GM18520 (cell line): Measurements from ENCODE around the gene GRIK4.
"Not testable (repeated sequence)": the region's sequence is repeated elsewhere in the genome, so short reads cannot be mapped to it uniquely, and the experiment has no call there.

Experiments
- ATAC-seq: cut with Tn5 transposase; IDR thresholded peaks from one replicate; pipeline ENCODE4 v1.9.1; 2021; ENCODE audit not compliant: unreplicated experiment

The GRIK4 gene

GRCh38 chr11:120773501-120774031 is 262.0 kb downstream of the GRIK4 start:
- ATAC-seq, result peak; percentile 83

DNA sequence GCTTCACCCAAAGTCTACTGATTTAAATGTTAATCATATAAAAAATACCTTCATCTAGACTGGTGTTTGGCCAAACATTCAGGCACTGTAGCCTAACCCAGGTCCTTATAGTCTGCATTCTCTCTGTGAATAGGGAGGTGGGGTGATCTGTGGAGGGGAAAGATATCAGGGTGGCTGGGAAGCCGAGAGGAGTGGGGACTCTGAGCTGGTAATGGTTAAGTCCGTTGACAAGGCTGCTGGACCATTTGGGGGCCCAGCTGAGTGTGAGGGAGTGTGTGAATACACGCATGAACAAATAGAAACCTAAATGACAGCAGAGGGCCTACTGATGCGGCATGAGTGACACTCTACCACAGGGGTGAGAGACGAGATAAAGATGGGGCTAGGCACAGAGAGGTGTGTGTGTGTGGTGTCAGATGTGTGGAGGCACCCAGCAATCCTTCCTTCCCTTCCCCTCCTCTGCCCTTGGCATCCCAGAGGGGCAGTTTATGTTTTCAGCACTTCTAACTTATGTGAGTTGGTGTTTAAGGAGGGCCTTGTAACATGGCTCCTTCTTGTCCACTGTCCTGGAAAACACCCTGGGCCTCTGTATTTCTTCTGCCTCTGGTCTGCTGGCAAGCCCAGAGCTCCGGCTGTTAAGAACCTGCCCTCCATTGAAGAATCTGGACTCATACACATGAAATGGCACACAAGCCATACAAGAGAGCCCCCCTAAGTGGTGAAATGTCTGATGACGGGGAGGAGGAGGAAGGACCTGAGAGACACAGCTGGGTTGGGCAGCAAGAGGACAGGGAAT is 263.2 kb downstream of the GRIK4 start:
- ATAC-seq, result no peak

GRCh38 chr11:120775986-120776951 is 264.7 kb downstream of the GRIK4 start:
- ATAC-seq, result no peak

- ATAC-seq, result no peak
These were observed 267.3 kb downstream of the GRIK4 start for GRCh38 chr11:120778685-120779490.

DNA sequence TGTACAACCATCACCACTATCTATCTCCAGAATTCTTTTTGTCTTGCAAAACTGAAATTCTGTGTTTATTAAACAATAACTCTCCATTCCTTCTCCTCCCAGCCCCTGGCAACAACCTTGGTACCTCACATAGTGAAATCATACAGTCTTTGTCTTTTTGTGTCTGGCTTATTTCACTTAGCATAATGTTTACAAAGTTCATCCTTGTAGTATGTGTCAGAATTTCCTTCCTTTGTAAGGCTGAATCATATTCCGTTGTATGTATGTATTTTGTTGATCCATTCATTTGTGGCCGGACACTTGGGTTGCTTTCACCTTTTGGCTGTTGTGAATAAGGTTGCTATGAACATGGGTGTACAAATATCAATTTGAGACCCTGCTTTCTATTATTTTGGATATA is 268.7 kb downstream of the GRIK4 start:
- ATAC-seq, result no peak

GRCh38 chr11:120781486-120782120 is 270.1 kb downstream of the GRIK4 start:
- no peak for ATAC-seq

DNA sequence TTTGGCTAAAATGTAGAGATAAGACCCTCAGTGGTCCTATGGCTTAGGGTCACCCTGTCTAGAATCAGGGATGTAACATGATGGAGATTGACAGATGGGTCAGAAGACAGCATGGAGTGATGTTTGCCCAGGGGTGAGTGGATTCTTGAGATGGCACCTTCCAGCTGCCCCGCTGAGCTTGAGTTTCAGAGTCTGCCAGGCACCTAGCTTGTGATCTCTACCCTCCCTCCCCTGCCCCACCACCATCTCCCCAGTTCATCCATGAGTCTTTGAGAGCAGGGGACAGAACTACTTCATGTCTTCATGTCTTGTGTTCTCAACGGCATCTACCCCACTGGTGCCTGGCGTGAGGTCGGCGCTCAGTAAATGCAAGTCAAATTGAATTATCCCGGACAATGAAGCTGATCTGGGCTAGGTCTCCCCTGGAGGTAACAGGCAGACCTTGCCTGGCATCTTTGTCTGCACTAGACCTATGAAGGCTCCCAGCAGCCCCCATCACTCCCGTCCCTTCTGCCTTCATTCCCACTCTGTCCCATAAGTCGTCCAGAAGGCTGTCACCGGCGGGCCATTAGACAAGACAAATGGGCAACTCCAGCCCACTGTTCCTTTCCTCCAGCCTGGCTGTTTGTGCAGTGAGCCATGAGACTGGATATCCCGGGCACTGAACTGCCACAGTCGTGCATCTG is 273.2 kb downstream of the GRIK4 start:
- ATAC-seq, result no peak

GRCh38 chr11:120785576-120785975 is 274.0 kb downstream of the GRIK4 start:
- ATAC-seq, result no peak

DNA sequence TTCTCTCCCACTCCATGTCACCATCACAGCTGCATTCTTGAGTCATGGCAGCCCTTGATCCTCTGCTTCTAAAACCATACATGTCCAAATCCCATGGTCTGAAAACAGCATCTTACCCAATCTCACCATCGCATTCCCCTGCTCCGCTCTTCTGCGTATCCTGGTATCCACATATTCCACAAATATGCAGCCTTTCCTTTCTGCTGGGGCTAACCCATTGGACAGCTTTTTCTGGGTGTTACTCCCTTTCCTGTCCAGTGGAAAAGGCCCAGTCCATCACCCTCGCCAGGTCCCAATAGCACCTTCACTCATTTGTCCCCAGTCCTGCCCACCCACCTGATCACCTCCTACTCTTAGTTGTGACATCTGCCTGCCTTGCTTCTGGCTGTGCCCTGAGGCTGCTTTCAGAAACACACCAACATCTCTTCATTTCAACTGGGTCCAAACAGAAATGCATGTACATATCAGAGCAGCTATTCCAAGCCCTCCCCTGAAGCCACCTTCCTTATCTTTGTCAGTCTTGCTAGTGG is 274.7 kb downstream of the GRIK4 start:
- no peak for ATAC-seq

DNA sequence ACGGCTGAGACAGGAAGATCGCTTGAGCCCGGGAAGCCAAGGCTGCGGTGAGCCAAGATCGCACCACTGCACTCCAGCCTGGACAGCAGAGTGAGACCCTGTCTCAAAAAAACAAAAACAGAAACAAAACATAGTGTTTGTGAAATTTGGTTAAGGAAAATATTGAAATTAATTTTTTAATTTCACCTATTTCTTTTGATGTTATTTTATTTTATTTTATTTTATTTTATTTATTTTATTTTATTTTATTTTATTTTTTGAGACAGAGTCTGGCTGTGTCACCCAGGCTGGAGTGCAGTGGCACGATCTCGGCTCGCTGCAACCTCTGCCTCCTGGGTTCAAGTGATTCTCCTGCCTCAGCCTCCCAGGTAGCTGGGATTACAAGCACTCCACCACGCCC is 275.7 kb downstream of the GRIK4 start:
- not testable (repeated sequence) for ATAC-seq

GRCh38 chr11:120789391-120789790 is 277.8 kb downstream of the GRIK4 start:
- ATAC-seq, result no peak

DNA sequence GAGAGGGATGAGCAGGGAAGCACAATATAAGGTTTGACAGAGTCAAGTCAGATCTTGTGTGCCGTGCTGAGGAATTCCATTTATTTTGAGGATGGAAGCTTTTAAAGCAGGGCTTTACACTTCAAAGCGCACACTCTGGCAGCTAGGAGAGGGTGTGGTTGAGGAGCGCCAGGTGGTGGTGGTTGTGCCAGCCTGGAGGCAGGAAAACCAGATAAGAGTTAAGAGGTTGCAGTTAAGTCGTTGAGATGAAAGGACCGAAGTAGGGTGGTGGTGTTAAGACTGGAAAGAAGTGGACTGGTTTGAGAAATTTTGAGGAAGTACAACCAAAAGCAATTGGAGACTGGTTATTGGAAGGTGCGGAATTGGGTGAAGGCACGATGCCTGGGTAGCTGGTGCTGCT is 280.8 kb downstream of the GRIK4 start:
- ATAC-seq, result no peak

- ATAC-seq, result no peak
These were observed 281.6 kb downstream of the GRIK4 start for GRCh38 chr11:120793150-120793549.

- no peak for ATAC-seq
These were observed 282.4 kb downstream of the GRIK4 start for GRCh38 chr11:120793806-120794479.

- ATAC-seq, result no peak
These were observed 283.2 kb downstream of the GRIK4 start for GRCh38 chr11:120794748-120795147.

GRCh38 chr11:120795185-120795584 is 283.6 kb downstream of the GRIK4 start:
- ATAC-seq, result no peak

DNA sequence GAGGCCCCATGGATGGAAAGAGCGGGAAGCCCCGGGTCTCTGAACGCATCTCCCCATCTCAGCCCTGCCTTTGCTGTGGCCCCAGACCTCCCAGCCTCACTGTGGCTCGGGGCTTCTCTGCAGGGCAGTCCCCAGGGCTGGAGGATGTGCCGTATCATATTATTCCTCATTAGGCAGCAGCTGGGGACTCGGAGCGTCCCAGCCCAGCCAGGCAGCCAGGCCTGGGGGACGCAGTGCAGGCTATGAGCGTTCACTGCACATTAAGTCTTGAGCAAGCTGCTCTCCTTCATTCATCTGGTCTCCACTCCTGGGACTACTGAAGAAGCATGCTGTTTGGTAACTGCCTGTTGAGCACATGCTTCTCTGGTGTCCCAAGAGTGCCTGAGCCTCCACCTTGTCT is 285.6 kb downstream of the GRIK4 start:
- no peak for ATAC-seq

- ATAC-seq, result no peak
These were observed 287.3 kb downstream of the GRIK4 start for GRCh38 chr11:120798854-120799253.

DNA sequence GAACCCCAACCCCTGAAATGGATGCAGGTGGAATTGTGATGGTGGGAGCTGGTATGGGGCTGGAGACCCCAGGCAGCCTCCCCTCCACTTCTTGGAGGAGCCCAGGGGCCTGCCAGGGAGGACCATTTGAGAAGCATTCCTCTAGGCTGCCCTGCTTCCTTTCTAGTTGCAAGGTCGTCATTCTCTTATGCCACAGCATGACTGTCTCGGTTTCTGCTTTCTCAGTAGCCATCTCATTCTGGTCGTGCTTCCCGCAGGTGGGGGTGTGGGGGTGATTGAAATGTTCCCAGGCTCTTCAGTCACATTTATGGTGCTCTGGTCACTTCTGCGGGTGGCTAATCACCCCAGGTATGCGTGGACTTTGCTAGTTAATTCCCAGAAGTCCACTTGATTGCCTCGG is 288.7 kb downstream of the GRIK4 start:
- ATAC-seq, result no peak
